ENCODE data around the gene NDUFA6. TPM values are rescaled to one million over a fixed set of nuclear protein-coding genes. Genes with fewer than 3 reads are reported as not detected.
"Not testable (repeated sequence)": the region's sequence is repeated elsewhere in the genome, so short reads cannot be mapped to it uniquely, and the experiment has no call there.

NDUFA6 gene
- total and polyA plus RNA-seq, 10 donors: 31.1 to 73.8 (median 38.7) TPM

DNA sequence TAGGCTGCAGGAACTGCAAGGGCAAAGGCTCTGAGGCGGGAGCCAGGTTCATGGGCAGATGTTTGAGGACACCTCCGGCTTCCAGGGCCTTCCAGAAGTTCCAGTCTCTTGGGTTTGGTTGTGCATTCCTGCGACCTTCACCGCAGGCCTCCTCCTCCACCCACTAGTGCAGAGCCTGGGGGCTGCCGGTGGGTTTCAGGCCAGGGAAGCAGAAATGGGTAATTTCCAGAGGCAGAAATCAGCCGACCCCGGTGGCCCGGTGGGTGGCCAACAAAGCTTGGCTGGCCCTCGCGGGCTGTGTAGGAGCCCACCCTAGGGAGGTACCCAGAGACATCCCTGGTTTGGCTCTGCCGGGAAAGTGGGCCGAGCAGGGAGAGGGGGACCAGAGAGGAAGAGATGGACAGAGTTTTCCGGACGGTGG, 16.9 kb downstream of the NDUFA6 start:
- Histone ChIP-seq H3K27me3 (replicated peaks in 1 of 7) (no peaks in the 10 kb centered on the region), H3K27ac (peak overlapping the region in 7 of 8 donors; percentile 71 to 92 (median 87)), H3K9me3 (no peaks in the 10 kb centered on the region), H3K4me1 (peaks cover 23 to 85% (median 61%) of the 10 kb centered on the region in 6 donors), H3K36me3 (peaks cover 0 to 22% (median 0%) of the 10 kb centered on the region in 6 donors), H3K4me3 (peak overlapping the region in 7 of 8 donors; percentile 44 to 70 (median 49))
- TF ChIP-seq, protein P1, sequence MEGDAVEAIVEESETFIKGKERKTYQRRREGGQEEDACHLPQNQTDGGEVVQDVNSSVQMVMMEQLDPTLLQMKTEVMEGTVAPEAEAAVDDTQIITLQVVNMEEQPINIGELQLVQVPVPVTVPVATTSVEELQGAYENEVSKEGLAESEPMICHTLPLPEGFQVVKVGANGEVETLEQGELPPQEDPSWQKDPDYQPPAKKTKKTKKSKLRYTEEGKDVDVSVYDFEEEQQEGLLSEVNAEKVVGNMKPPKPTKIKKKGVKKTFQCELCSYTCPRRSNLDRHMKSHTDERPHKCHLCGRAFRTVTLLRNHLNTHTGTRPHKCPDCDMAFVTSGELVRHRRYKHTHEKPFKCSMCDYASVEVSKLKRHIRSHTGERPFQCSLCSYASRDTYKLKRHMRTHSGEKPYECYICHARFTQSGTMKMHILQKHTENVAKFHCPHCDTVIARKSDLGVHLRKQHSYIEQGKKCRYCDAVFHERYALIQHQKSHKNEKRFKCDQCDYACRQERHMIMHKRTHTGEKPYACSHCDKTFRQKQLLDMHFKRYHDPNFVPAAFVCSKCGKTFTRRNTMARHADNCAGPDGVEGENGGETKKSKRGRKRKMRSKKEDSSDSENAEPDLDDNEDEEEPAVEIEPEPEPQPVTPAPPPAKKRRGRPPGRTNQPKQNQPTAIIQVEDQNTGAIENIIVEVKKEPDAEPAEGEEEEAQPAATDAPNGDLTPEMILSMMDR (IDR thresholded peaks at IDR 0.05 in 8 of 11, conservative IDR thresholded peaks at IDR 0.05 in 3 of 11): no peak
- TF ChIP-seq POLR2A (IDR thresholded peaks at IDR 0.05) (no peak), POLR2AphosphoS5 (IDR thresholded peaks at IDR 0.05) (no peak)
- intact Hi-C loops (cut with DNase I; ENCODE audit: low total_unique reads): no loop called here
- peak; percentile 78 for DNase-seq
- WGBS, 5 donors: 51 to 79% (median 66%) methylated on average over 6 to 14 of the region's 14 CpGs

DNA sequence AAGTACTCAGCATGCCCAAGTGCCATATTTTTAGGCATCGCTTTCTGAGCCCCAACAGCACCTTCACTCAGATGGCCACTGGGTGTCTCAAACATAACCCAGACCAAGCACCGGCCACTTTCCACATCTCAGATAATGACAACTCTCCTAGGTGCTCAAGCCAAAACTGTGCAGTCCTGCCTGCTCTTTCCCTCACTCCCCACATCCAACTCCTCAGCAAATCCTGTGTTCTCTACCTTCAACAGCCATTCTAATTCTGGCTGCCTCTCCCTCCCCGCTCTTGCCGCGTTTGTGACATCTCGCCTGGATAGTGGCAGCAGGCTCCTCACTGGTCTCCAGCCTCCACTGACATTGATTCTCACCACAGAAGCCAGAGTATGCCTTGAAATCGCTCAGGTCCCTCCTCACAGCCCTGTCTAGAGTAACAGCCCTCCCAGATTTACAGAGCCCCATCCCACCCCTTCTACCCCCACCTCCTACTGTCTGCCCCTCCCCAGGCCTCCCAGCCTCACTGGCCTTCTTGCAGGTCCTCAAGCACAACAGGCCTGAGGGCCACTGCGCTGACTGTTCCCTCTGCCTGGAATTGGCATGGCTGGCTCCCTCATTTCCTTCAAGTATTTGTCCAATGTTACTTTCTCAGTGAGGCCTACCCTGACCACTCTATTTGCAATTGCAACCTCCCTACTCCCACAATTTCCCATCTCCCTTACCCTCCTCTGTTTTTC, 17.8 kb downstream of the NDUFA6 start:
- 83 to 97% (median 88%) methylated on average over 8 of the region's 8 CpGs for WGBS, 5 donors
- Histone ChIP-seq H3K27ac (peak overlapping the region in 1 of 8 donors; percentile 92), H3K4me3 (no peak overlapping the region), H3K27me3 (replicated peaks in 1 of 7) (no peaks in the 10 kb centered on the region), H3K4me1 (peaks cover 21 to 83% (median 53%) of the 10 kb centered on the region in 6 donors), H3K9me3 (no peaks in the 10 kb centered on the region), H3K36me3 (peaks cover 0 to 25% (median 6%) of the 10 kb centered on the region in 6 donors)
- DNase-seq: peak; percentile 71
- TF ChIP-seq POLR2AphosphoS5 (IDR thresholded peaks at IDR 0.05): no peak
- intact Hi-C loops (cut with DNase I; ENCODE audit: low total_unique reads): no loop called here

DNA sequence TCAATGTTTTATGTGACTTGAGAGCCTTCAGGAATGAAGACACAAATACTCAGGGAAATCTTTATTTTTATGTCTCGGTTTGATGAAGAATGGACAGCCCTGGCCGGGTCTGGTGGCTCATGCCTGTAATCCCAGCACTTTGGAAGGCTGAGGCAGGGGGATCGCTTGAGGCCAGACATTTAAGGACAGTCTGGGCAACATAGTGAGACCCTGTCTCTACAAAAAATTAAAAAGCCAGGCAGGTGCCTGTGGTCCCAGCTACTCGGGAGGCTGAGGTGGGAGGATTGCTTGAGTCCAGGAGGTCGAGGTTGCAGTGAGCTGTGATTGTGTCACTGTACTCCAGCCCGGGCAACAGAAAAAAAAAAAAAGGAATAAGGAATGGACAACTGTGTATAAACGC, 19.1 kb downstream of the NDUFA6 start:
- 75 to 87% (median 78%) methylated on average over 7 of the region's 7 CpGs for WGBS, 5 donors
- H3K27ac ChIP-seq: peak overlapping the region in 7 of 8 donors; percentile 69 to 93 (median 89)
- peaks cover 0 to 25% (median 19%) of the 10 kb centered on the region in 6 donors for H3K36me3 ChIP-seq
- H3K4me1 ChIP-seq: peaks cover 21 to 76% (median 48%) of the 10 kb centered on the region in 6 donors
- intact Hi-C loops (cut with DNase I; ENCODE audit: low total_unique reads); H3K27me3 ChIP-seq (replicated peaks in 1 of 7); H3K9me3 ChIP-seq: not testable (repeated sequence)
- H3K4me3 ChIP-seq: peak overlapping the region in 5 of 8 donors; percentile 66 to 92 (median 75)
- DNase-seq: peak; percentile 46

DNA sequence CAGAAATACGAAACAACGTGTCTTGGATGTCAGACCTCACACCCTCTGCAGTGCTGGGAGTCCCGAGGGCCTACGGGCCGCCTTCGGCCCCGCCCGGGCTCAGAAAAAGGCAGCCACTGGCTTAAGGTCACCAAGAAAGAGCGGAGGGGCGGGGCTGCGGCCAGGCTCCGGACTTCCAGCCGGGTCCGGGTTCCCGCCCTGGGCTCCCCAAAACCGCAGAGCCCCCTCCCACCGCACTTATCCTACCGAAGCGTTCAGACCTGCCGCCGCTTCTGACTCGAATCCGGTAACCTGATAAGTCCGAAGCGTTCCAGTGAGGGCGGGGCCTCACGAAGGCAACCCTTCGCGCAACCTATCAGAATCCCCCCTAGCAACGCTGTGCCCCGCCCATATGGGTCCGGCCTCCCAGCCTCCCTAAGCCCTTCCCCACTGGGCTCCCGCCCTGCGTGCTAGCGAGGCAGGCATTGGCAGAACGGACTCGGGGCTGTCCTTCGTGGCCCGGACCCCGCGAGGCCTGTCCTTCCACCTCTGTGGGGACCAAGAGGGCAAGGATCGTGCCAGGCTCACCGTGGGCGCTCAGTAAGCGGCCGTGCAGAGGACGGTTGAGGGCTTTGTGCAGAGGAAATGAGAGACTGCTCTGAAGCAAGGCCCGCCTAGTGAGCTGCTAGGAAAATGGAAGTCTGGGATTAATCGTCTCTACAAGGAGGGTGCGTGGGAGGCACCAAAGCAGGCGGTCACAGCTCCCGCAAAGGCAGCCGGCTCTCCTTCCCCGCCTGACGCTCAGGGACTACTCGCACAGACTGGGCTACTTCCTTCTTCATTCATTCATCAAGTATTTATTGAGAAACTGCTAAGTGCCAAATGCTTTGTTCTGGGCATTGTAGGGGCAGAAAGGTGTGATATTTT, 19.8 kb downstream of the NDUFA6 start, which contains the start of gene NAGA:
TSS of gene NAGA (minus strand) at position 296 of the 906 bp plus-strand sequence. CDS start 515 bp downstream, outside the sequence.
- Histone ChIP-seq H3K4me1 (peaks cover 21 to 75% (median 47%) of the 10 kb centered on the region in 6 donors), H3K27ac (peak within 1 kb of the TSS; percentile 69 to 93 (median 89)), H3K27me3 (replicated peaks in 1 of 7) (no peaks in the 10 kb centered on the region), H3K9me3 (no peaks in the 10 kb centered on the region), H3K36me3 (peaks cover 0 to 28% (median 25%) of the 10 kb centered on the region in 6 donors), H3K4me3 (peak within 1 kb of the TSS; percentile 64 to 92 (median 75))
- TF ChIP-seq, protein P1 (IDR thresholded peaks at IDR 0.05 in 8 of 11, conservative IDR thresholded peaks at IDR 0.05 in 3 of 11): peak in 1 of 11 experiments; percentile 14
- TF ChIP-seq POLR2A (IDR thresholded peaks at IDR 0.05): peak in 1 of 3 donors; percentile 38
- peak; percentile 93 to 97 (median 93) for TF ChIP-seq POLR2AphosphoS5 (IDR thresholded peaks at IDR 0.05)
- WGBS, 5 donors: 0 to 1% (median 1%) methylated on average over 20 to 56 of the region's 56 CpGs
- peak; percentile 98 for DNase-seq
- intact Hi-C loops (cut with DNase I; ENCODE audit: low total_unique reads): no loop called here

Measured in spleen (tissue), 11 donors.